GM21529 (cell line): ENCODE results near the gene RIMBP2.
"Not testable (repeated sequence)": the region's sequence is repeated elsewhere in the genome, so short reads cannot be mapped to it uniquely, and the experiment has no call there.

Experiments used
- ATAC-seq: cut with Tn5 transposase; IDR thresholded peaks from one replicate; pipeline ENCODE4 v1.9.1; 2021; ENCODE audit not compliant: unreplicated experiment

Gene RIMBP2

DNA sequence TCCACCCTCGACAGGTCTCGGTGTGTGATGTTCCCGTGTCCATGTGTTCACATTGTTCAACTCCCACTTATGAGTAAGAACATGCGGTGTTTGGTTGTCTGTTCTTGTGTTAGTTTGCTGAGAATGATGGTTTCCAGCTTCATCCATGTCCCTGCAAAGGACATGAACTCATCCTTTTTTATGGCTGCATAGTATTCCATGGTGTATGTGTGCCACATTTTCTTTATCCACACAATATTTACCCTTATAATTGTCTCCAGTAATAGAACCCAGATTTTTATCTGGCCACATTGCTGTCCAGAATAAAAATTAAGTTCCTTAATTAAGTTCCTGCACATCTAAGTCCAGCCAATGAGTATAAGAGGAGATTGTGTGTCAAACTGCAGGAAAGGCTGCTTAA is 22.3 kb upstream of the RIMBP2 start:
- not testable (repeated sequence) for ATAC-seq

DNA sequence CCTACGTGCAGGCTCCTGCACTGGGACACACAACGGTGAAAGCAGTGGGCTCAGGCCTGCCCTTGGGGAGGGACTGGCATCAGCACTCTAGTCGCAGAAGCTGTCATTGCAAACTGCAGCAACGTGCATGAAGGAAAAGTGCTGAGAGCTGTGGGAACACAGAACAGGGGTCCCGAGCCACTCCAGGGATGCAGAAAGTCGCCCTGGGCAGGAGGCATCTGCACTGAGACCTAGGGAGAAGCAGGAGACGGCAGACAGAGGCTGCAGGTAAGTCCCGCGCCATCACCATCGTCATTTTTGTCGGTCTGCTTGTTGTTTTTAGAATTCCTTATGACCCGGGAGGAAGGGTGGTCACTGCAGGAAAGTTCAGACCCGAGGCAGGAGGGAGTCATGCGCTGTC is 21.6 kb upstream of the RIMBP2 start:
- ATAC-seq: no peak

DNA sequence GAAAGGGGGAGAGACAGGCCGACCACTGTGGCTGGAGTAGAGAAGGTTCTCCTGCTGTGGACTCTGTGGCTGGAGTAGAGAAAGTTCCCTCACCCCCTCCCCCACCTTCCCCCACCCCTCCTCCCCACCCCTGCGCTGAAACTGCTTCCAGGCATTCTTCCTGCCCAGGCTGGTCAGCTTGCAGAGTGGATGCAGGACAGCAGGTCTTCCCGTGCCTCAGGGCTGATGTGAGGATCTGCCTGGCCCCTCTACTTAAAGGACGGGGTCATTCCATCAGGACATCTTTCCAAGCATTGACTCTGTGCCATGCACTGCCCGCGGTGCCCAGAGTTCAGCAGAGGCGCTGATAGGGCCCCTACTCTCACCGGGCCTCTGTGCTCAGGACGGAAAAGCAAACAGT is 13.2 kb upstream of the RIMBP2 start:
- no peak for ATAC-seq

DNA sequence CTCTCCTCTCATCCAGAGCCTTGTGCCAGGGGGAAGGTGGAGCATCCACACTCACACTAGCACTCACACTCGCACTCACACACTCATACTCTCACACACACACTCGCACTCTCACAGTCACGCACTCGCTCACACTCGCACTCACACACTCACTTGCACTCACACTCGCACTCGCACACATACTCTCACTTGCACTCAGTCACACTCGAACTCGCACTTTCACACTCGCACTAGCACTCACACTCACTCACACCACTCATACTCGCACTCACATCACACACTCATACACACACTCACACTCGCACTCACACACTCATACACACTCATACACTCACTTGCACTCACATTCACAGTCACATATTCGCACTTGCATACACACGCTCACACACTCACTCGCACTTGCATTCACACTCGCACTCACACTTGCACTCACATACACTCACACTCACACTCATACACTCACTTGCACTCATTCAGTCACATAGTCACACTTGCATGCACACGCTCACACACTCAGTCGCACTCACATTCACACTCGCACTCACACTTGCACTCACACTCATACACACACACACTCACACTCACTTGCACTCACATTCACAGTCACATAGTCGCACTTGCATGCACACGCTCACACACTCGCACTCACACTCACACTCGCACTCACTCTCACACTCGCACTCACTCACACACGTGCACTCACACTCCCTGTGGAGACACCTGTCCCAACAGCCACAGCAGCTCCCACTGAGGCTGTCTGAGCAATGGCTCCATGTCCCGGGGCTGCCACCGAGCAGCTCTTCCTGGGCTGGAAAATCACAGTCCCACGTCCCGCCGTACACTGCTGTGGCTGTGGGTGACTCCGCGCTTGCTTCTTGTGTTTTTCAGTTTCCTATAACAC is 12.3 kb upstream of the RIMBP2 start:
- ATAC-seq: no peak

DNA sequence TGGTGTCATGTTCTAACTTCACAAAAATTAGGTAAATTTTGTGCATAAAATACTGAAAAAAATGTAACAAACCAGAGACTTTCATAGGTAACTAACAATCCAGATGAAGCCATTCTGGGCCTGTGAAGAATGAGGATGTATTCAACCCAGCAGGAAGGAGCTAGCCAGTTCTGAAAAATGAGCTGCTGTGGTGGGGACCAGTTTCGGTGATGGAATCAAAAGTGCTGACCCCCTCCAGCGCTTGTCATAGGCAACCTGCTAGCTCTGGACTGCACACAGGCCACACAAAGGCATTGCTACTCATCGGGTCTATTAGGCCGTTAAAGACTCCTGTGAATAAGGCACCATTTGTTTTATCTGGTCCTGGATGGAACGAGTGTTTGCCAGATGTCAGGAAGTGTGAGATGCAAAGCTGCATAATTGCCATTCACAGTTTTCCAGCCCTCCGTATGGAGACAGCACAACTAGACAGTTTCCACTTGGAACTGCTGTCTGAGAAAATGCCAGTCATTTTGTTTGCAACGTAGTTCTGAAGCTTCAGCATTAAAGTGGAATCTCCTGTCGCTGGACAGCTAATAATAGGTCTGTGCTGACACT is 3.3 kb upstream of the RIMBP2 start:
- no peak for ATAC-seq

DNA sequence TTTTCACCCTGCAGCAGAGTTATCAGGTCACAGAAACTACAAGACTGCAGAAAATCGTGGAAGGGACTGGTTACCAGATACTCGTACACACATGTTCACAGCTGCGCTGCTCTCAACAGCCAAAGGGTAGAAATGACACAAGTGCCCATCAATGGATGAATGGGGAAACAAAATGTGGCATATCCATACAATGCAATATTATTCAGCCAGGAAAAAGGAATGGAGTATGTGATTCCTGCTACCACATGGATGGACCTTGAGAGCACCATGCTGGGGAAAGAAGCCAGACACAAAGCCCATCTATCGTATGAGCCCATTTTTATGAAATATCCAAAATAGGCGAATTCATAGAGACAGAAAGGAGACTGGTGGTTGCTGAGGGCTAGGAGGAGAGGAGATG is 1.7 kb upstream of the RIMBP2 start:
- no peak for ATAC-seq

DNA sequence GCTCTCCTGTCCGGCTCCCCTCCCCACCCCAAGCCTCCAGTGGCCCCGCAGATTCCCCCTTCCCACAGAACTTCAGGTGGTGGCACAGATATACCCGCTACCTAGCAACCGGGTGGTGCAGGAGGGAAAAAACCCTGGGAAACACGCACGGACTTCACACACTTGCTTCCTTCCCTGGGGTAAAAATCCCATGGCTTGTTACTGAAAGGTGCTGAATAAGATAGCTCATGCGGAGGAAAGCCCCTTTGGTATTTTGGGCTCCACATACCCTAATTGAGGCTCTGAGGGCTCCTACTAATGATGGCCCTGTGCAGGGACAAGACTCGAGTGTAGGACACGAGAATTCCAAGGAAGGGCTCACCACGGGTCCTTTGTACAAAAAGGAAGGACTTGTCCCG is 869 bp upstream of the RIMBP2 start:
- ATAC-seq: no peak

DNA sequence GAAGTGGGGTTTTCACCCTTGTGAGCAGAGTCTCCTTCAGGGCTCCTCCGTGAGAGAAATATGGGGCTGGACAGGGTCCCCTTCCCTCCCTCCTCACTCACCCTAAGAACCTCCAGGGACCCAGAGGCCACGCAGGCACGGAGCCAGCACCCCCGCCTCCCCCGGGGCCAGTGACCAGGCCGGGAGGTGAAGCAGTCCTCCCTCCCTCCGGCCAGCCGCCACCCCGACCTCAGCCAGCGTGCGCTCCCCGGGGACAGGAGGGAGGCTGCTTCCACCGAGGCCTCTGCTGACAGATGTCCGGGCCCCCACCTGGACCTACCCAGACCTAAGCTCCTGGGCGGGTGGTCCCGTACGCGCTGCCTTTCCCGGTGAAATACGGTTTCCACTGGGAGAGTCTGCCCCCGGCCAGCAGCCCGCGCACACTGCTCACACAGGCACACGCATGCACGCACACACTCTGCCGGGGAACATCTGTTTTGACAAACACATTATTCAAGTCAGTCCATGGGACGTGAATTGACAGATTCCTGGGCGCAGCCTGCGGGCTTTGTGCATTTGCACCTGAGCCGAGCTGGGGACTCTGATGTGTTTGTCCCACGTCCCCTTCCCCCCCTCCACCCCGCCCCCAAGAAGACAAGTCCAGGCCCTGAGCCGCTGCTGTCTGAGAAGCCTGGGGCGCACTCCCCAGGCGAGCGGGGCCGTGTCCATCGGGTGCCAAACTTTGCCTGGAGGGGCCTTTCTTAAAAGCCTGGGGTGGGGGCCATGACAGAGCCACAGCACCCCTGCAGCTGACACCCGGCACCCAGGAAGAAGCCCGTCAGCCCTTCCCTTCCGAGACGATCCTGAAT is 725 bp downstream of the RIMBP2 start:
- ATAC-seq: no peak

DNA sequence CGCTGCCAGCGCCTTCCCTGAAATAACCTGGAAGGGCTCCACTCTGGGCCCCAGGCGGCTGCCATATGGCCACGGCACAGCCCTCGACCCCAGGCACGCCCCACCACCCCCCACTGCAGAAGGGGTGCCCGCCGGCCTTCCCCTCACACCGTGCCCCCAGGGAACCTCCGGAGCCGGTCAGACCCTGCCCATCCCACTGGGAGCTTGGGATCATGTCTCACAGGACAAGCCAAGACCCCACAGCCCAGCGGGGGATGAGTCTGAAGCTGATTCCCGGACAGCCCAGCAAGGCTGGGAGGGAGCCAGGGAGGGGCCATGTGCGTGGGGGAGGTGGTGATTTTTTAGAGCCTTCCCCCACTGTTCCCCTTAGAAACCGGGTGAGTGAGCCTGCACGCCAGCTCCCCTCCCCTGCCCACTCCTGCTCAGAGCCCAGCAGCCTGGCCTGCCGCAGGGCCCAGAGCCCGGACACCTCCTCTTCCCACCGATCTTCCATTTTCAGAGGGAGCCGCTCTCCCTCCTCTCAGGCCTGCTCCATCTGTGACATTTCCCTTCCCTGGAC is 1.4 kb downstream of the RIMBP2 start:
- ATAC-seq: no peak

DNA sequence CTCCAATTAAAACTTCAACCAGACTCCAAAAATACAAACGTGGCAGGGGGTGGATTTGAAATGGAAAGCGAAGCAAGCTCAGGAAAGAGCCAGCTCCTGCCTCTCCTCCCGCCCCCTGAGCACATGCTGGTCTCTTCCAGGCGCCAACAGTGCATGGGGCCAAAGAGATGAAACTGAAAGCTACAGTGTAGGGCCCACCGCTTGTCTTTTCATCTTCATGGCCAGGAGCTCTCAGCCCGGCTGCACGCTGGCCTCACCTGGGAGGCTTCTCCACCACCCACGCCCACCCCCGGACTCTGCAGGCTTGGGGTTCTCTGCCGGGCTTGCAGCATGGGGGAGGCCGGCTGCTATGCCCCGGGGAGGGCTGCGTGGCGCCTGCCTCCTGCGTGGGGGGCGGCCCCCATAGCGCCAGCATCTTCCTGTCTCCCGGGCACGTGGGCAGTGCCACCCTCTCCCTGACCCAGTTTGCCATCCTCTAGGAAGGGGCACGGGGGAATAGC is 2.0 kb downstream of the RIMBP2 start:
- no peak for ATAC-seq

DNA sequence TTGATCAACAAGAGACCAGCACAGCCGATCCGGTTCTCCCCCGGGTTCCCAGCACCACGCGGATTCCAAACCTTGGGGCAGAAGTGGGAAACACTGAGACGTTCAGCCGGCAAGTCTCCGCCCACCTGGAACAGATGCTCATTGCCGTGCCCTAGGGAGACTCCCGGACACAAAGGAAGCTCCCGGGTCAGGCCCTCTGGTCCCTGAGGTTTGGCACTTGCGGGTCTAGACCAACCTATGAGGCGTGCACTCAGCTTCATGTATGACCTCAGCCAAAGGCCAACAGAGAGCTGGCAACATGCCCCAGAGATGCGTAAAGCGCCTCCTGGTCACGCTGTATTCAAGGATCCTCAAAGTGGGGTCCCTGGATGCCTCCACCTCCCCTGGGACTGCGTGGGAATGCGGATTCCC is 2.5 kb downstream of the RIMBP2 start:
- no peak for ATAC-seq

DNA sequence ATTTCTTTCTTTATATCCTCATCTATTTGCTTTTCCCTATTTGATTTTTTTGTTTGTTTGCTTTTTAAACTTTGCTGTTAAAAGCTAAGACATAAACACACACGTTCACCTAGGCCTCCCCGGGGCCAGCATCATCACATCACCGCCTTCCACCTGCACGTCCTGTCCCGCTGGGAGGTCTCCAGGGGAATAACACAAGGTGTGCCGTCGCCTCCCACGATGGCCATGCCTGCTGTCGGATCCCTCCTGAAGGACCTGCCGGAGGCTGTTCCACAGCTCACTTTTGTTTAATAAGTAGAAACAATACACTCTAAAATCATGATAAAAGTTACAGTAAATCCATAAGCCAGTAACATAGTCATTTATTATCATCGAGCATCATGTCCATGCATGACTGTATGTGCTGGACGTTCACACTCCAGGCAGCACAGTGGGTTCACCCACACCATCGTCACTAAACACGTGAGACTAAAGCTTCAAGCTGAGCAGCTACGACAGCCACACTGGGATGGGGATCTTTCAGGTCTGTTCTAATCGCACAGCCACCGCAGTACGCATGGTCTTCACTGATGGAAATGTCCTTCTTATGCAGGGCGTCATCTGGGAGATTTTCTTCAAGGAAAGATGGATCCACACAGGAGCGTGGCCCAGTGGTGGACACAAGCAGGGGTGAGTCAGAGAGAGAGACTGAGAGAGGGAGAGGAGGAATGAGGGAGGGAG is 3.6 kb downstream of the RIMBP2 start:
- no peak for ATAC-seq

DNA sequence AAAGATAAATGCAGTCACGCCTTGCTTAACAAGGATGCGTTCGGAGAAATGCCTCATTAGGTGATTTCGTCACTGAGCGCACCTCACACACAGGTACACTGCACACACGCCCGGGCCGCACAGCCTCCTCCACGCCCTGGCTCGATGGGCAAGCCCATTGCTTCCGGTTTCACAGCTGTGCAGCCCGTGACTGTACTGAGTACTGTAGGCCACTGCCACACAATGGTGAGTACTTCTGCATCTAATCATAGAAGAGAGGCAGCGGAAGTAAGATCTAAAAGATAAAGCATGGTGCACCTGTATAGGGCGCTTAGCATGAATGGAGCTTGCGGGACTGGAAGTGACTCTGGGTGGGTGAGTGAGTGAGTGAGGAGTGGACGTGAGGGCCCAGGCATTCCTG is 4.3 kb downstream of the RIMBP2 start:
- ATAC-seq: no peak

DNA sequence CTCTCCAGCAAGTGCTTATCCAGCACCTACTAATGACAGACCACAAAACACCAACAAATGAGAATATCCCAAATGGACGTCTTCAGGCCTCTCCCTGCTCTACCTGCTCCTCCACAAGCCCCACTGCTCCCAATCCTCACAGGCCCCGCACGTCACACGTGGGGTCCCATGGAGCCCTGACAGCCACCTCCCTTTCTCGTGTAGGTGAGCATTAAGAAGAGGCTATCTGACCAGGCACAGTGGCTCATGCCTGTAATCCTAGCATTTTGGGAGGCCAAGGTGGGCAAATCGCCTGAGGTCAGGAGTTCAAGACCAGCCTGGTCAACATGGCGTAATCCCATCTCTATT is 5.4 kb downstream of the RIMBP2 start:
- no peak for ATAC-seq

DNA sequence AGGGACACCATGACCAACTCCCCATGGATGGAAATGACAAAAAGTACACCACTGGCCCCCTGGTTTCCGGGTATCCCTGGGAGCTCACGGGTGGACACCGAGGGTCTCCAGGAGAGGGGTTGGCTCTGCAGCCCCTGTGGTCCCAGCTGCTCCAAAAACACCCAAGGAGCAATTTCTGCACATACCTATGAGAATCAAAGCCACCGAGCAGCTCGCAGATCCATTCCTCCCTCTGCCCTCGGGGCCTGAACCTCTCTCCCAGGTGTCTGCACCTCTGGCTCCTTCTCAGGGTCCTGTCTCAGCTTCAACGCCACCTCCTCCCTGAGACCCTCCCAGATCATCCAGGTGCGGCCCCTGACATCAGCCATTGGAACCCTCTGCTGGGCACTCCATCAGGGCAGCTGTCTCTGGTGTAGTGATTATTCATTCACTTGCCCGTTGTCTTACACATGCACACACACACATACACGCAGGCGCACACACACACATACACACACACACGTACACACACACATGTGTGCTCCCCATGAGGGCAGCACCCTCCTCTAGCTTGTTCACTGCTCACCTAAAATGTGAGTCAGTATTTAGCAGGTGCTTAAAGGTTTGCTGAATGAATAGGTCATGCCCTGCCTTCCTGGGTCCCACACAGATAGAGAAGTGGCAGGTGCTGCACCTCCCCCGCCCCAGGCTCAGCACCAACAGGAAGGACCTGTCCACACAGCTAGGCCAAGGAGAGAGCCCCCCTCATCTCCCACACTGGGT is 5.9 kb downstream of the RIMBP2 start:
- no peak for ATAC-seq

DNA sequence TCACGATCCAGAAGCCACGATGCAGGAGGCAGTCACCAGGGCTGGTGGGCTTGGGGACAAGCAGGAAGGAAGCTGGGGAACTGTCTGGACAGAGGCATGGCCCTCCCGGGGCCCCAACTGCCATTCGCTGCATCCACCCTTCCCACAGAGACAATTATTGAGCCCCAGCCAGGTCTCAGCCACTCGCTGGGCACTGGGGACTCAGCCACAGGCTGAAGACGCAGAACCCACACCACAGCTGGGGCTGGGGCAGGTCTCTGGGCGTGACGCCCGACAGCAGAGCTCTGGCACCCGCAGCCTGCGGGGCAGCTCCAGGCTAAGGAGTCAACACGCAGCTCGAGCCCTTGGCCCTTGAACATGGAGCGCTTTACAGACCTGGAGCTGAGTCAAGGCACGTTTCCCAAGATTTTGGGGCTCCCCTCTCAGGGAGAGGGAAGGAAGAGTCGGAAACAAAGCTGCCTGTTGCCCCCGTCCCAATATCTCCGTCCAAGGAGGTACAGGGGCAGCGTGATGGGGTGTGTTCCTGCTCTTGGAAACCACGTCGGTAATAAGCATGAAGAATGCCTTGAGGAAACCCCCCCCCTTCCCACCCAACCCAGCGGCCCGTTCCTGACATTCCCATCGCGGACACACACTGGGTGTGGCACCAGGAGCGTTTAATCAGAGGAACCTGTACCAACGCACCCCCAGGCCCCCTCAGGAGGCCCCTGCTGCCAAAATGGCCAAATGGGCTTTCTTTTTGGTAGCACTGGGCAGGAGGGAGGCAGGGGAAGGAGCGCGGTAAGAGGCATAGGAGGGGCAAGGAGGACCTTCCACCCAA is 6.7 kb downstream of the RIMBP2 start:
- no peak for ATAC-seq

DNA sequence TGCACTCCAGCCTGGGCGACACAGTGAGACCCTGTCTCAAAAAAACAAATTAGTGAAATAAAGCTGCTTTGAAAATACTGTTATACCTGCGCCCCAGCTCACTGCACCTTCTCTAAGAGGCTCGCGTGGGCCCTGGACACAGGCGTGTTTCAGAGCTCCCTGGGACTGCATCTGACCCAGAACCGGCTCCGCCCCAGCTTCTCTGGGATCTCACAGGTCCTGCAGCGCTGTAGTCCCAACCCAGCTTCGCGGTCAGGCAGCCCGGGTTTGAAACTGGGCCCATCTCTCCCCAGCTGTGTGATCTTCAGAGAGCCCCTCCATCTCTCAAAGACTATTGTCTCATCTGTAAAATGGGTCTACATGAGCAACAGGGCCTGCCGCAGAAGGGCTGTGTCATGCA is 7.5 kb downstream of the RIMBP2 start:
- no peak for ATAC-seq

DNA sequence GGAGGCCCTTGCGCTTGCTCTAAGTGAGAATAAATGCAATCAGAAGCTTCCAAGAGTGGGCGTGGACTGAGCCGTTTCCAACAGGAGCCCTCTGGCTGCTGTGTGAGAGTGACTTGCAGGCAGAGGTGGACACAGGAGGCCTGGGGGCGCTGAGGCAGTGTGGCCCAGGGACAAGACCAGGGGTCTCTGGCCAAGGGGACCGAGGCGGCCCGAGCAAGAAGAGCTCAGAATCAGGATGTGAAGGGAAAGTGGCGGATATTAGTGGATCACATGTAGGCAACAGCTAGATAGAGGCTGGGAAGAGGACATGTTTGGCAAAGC is 8.6 kb downstream of the RIMBP2 start:
- no peak for ATAC-seq

DNA sequence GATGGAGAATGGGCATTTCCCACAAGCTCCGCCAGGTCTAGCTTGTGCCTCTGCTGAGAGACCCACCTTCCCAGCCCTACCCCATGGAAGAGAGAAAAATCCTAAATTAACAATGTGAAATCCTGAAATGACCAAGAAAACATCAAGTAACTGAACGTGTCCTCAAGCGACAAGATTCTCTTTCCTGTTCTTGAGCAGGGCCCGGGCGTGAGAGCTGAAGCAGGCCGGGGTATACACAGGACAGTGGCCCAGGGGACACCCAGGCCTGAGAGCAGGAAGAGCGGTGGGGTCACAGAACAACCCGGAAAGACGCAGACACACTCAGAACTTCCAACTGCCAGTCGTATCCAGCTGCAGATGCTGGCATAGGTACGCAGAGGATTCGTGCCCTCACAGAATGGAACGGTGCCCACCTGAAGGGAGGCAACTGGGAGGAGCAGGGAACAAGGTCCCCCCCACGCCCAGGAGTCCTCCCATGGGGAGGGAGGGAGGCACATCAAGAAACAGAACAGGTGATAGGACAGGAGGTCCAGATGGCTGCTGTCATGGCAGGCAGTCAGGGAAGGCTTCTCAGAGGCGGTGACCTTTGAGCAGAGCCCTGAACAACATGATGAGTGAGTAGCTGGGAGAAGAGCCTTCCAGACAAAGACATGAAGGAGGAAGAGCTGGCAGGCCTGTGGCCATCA is 9.1 kb downstream of the RIMBP2 start:
- ATAC-seq: no peak
